Sigmoid colon (tissue), 7 donors: ENCODE measurements around the gene TMED6. TPM values are rescaled to one million over a fixed set of nuclear protein-coding genes. Genes with fewer than 3 reads are reported as not detected.

Experiments
- DNase-seq: peaks from one replicate; pipeline ENCODE4 v3.0.0-alpha.2; 2019
- H3K27ac ChIP-seq, 4 donors: fragments of 200-600 bp; sonication (generic); one replicate each; pipeline ENCODE4 v1.5.1; 2016 to 2019; ENCODE audit warnings: mild to moderate bottlenecking in 1 of 4
- H3K27me3 ChIP-seq, 3 donors: fragments of 200-600 bp; sonication (generic); one replicate each; pipeline ENCODE4 v1.5.1; 2019; ENCODE audit warnings: mild to moderate bottlenecking in 1 of 3
- H3K36me3 ChIP-seq, 4 donors: fragments of 200-600 bp; sonication (generic); one replicate each; pipeline ENCODE4 v1.5.1; 2016 to 2019
- H3K4me1 ChIP-seq, 4 donors: fragments of 200-600 bp; sonication (generic); one replicate each; pipeline ENCODE4 v1.5.1; 2017 to 2019
- H3K4me3 ChIP-seq, 4 donors: fragments of 200-600 bp; sonication (generic); one replicate each; pipeline ENCODE4 v1.5.1; 2017 to 2019; ENCODE audit warnings: mild to moderate bottlenecking in 2 of 4, moderate library complexity in 1 of 4
- H3K9me3 ChIP-seq, 4 donors: fragments of 200-600 bp in 3 of 4; sonication (generic) in 3 of 4; one replicate each; pipeline versions ENCODE4 v1.5.1 to v1.6.1; 2013 to 2019
- CTCF ChIP-seq, 4 experiments: fragments of 450-650 bp in 3 of 4; fragments of 200-600 bp in 1 of 4; IDR thresholded peaks; one replicate each; pipeline ENCODE4 v1.5.1; 2016 to 2019; ENCODE audit warnings: antibody characterized with exemption in 4 of 4, mild to moderate bottlenecking in 3 of 4, moderate library complexity in 2 of 4
- EP300 ChIP-seq, 4 donors: sonication (generic); formaldehyde crosslinking; IDR thresholded peaks; one replicate each; pipeline ENCODE4 v1.6.1; 2017; ENCODE audit warnings: antibody characterized with exemption in 4 of 4
- POLR2A ChIP-seq, 2 donors: fragments of 450-650 bp; IDR thresholded peaks; one replicate each; pipeline ENCODE4 v1.6.1; 2016; ENCODE audit warnings: antibody characterized with exemption in 2 of 2, mild to moderate bottlenecking in 2 of 2, moderate library complexity in 2 of 2
- POLR2AphosphoS5 ChIP-seq, 4 donors: sonication (generic); formaldehyde crosslinking; IDR thresholded peaks; one replicate each; pipeline ENCODE4 v1.6.1; 2017; ENCODE audit warnings: antibody characterized with exemption in 4 of 4
- WGBS, 2 donors: extraction: QIAGEN DNeasy Blood & Tissue Kit; methylation state at CpG; one replicate each; pipeline ENCODE4 v1.1.7; 2013; 5-methylcytosine and 5-hydroxymethylcytosine counted together
- intact Hi-C: fragments of 100-400 bp; cut with DNase I; formaldehyde crosslinking; loops from one replicate; pipeline ENCODE4 v1.15.1; 2023
- polyA plus RNA-seq, 3 donors: library from polyadenylated mRNA; stranded (reverse); fragments of 200-250 nt; gene quantifications; one replicate each; pipeline ENCODE4 v1.2.3, GENCODE V29; 2013
- total RNA-seq, 4 donors: library from RNA; depleted of rRNA; stranded (reverse); fragments of >200 nt; gene quantifications; one replicate each; pipeline ENCODE4 v1.1.0, GENCODE V29; 2016
- donor health status: healthy with polysubstance abuse.
- donor health status: Bipolar disorder and iron deficiency.
- donor health status: healthy.

TMED6 gene
- total and polyA plus RNA-seq, 7 donors = 4.2 to 4.6 TPM; not detected in 5

GRCh38 chr16:69382421-69382820 is 30.8 kb upstream of the TMED6 start:
- DNase-seq = no peak
- H3K27me3 ChIP-seq = no peaks in the 10 kb centered on the region
- H3K4me3 ChIP-seq = no peak overlapping the region
- peaks cover 0 to 23% (median 12%) of the 10 kb centered on the region in 4 donors for H3K4me1 ChIP-seq
- TF ChIP-seq POLR2AphosphoS5 (IDR thresholded peaks at IDR 0.05) = no peak
- TF ChIP-seq CTCF (IDR thresholded peaks at IDR 0.05) = no peak
- TF ChIP-seq EP300 (IDR thresholded peaks at IDR 0.05) = no peak
- no peak overlapping the region for H3K27ac ChIP-seq
- 93 to 98% methylated on average over 2 of the region's 2 CpGs for WGBS, 2 donors
- intact Hi-C loops = no loop called here
- H3K36me3 ChIP-seq = peaks cover 10 to 64% (median 20%) of the 10 kb centered on the region in 4 donors
- no peaks in the 10 kb centered on the region for H3K9me3 ChIP-seq

DNA sequence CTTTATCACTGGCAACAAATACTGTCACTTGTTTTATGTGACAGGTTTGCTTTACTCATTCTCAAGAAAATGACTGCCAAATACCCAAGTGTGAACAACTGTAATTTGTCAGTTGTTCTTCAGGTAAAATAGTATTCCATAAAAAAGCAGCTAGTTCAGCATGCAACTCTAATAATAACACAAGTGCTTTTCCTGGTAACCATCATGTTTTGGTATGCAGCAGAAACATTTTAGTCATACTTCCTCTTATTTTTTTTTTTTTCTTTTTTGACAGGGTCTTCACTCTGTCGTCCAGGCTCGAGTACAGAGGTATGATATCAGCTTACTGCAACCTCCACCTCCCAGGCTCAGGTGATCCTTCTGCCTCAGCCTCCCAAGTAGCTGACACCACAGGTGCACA is 29.6 kb upstream of the TMED6 start:
- Histone ChIP-seq H3K4me3 (no peak overlapping the region), H3K27ac (no peak overlapping the region), H3K4me1 (peaks cover 0 to 19% (median 12%) of the 10 kb centered on the region in 4 donors), H3K9me3 (no peaks in the 10 kb centered on the region), H3K27me3 (no peaks in the 10 kb centered on the region), H3K36me3 (peaks cover 10 to 70% (median 21%) of the 10 kb centered on the region in 4 donors)
- WGBS, 2 donors = 59 to 90% methylated on average over 2 of the region's 2 CpGs
- no peak for TF ChIP-seq CTCF (IDR thresholded peaks at IDR 0.05)
- TF ChIP-seq POLR2AphosphoS5 (IDR thresholded peaks at IDR 0.05) = no peak
- TF ChIP-seq POLR2A (IDR thresholded peaks at IDR 0.05) = no peak
- no peak for TF ChIP-seq EP300 (IDR thresholded peaks at IDR 0.05)
- DNase-seq = no peak
- intact Hi-C loops = no loop called here

GRCh38 chr16:69378760-69379159 is 27.2 kb upstream of the TMED6 start:
- no peak for TF ChIP-seq EP300 (IDR thresholded peaks at IDR 0.05)
- TF ChIP-seq POLR2A (IDR thresholded peaks at IDR 0.05) = no peak
- no peak for TF ChIP-seq POLR2AphosphoS5 (IDR thresholded peaks at IDR 0.05)
- no peak for TF ChIP-seq CTCF (IDR thresholded peaks at IDR 0.05)
- no peak overlapping the region for H3K4me3 ChIP-seq
- no peaks in the 10 kb centered on the region for H3K27me3 ChIP-seq
- DNase-seq = no peak
- peaks cover 0 to 2% (median under 1%) of the 10 kb centered on the region in 4 donors for H3K4me1 ChIP-seq
- intact Hi-C loops = no loop called here
- peaks cover 10 to 67% (median 21%) of the 10 kb centered on the region in 4 donors for H3K36me3 ChIP-seq
- no peaks in the 10 kb centered on the region for H3K9me3 ChIP-seq
- WGBS, 2 donors = 83 to 85% methylated on average over 1 of the region's 1 CpG
- no peak overlapping the region for H3K27ac ChIP-seq

DNA sequence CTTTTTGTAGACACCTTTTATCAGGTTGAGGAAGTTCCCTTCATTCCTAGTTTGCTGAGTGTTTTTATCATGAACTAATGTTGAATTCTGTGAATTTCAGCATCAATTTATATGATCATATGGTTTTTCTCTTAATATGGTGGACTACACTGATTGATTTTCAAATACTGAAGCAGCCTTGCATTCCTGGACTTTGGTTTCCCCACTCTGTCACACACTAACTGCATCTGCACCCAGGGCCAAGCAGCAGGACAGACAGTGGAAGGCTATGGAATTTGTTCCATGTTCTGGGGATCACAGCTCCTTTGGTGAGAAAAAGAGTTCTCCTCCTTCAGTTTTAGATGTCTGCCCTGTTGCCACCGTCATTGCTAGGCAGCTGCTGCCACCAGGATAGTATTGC is 26.4 kb upstream of the TMED6 start:
- no peak overlapping the region for H3K4me3 ChIP-seq
- no peaks in the 10 kb centered on the region for H3K27me3 ChIP-seq
- H3K36me3 ChIP-seq = peaks cover 10 to 67% (median 19%) of the 10 kb centered on the region in 4 donors
- no peak for TF ChIP-seq POLR2A (IDR thresholded peaks at IDR 0.05)
- no peak for TF ChIP-seq POLR2AphosphoS5 (IDR thresholded peaks at IDR 0.05)
- no peak for TF ChIP-seq EP300 (IDR thresholded peaks at IDR 0.05)
- no peak for TF ChIP-seq CTCF (IDR thresholded peaks at IDR 0.05)
- WGBS, 2 donors = 89 to 95% methylated on average over 1 of the region's 1 CpG
- no peaks in the 10 kb centered on the region for H3K4me1 ChIP-seq
- H3K27ac ChIP-seq = no peak overlapping the region
- DNase-seq = no peak
- intact Hi-C loops = no loop called here
- no peaks in the 10 kb centered on the region for H3K9me3 ChIP-seq

GRCh38 chr16:69376393-69377059 is 24.9 kb upstream of the TMED6 start:
- Histone ChIP-seq H3K4me1 (no peaks in the 10 kb centered on the region), H3K9me3 (no peaks in the 10 kb centered on the region), H3K36me3 (peaks cover 4 to 68% (median 17%) of the 10 kb centered on the region in 4 donors), H3K27ac (no peak overlapping the region), H3K4me3 (no peak overlapping the region), H3K27me3 (no peaks in the 10 kb centered on the region)
- TF ChIP-seq EP300 (IDR thresholded peaks at IDR 0.05) = no peak
- no peak for TF ChIP-seq POLR2A (IDR thresholded peaks at IDR 0.05)
- no peak for TF ChIP-seq CTCF (IDR thresholded peaks at IDR 0.05)
- no peak for TF ChIP-seq POLR2AphosphoS5 (IDR thresholded peaks at IDR 0.05)
- intact Hi-C loops = no loop called here
- WGBS, 2 donors = 98% methylated on average over 10 of the region's 10 CpGs
- DNase-seq = no peak
